HG03097 (cell line): Measurements from ENCODE around the gene HOXC9.

Experiments used
- ATAC-seq: cut with Tn5 transposase; IDR thresholded peaks from one replicate; pipeline ENCODE4 v1.9.1; 2021; ENCODE audit not compliant: unreplicated experiment, low FRiP score

The HOXC9 gene

DNA sequence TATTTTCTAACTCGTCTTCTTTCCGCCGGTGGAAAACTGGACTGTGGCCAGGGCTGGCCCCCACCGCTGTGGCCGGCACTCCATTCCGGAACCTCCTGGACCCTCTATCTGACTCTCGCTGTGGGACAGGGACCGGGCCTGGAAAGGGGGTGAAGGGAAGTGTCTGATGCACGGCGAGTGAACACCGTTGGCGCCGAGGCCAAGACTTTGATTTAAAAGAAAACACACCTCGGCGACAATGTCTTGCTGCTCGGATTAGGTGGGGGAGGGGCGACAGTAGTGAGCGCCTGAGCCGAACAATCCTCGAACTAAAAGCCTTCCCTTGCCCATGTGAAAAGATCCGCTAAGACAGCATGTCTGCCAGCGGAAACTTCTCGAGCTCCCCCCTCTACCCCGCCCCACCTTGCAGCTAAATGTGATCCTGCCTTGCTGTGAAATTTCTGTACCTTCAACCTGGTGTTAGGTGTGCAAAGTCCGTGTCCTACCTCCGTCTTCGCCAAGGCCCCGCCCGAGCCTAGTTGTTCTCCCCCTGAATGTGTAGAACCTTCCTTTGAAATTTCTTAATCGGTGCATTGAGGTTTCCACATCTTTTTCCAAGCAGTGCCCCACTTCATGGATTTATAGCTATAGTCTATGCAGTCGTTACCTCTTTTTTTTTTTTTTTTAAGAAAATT is 24.3 kb upstream of the HOXC9 start:
- no peak for ATAC-seq

DNA sequence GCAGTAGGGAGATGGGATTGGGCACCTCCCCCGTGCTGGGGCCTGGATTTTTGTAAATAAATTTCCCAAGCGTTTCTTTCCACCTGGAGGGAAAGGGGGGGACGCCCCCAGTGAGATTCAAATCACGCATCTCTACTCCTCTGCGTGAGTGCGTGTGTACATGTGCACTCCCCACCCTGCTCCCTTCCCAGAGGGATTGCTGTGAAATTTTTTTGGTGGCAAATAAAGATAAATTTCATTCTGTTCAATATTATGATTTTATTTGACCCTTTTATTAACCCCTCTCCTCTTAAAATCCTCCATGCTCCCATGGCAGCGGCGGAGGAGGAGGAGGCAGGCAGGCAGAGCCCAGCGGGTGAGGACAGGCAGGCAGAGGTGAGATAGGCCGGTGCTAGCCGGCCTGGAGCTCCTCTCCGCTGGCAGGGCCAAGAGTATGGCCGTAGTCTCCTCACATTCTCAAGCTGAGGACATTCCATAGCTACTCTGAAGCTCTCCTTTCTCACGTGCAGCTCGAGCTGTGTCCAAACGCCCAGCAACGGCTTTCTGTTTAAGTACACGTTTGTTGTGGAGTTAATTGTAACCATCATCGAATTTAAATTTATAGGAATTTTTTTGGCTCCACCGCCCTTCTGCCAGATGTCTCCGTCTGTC is 23.7 kb upstream of the HOXC9 start:
- no peak for ATAC-seq

DNA sequence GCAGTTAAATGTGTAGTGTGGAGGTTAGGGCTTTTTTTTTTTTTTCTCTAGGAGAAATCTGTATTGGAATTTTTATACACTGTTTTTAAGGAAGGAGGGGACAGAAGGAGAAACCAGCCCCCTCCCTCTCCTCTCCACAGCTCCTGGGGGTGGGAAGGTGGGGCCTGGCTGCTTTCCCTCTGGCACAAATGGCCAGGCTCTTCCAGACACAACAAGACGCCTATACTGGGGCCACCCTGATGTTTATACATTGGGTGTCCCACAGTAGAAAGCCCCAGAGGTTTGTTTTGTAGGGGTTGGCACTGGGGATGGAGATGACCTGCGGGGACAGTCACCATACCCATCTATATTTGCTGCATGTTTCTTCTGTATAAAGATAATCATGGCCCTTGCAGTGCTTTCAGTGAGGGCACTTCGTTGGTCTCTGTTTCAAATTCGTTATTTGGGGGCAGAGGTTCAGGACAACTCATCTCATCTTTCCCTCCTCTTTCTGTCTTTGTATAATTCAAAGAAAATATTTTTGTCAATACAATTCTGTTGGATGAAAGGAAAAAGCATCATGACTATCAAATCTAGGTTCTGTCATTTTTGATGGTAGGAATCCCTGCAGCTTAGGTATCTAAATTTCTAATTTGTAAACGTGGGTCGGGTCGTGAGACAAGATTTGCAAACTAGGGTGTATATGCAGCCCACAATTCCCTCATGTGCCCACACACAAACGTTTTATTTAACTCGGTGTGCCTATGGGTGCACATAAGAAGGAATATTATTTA is 23.0 kb upstream of the HOXC9 start:
- ATAC-seq, result no peak

DNA sequence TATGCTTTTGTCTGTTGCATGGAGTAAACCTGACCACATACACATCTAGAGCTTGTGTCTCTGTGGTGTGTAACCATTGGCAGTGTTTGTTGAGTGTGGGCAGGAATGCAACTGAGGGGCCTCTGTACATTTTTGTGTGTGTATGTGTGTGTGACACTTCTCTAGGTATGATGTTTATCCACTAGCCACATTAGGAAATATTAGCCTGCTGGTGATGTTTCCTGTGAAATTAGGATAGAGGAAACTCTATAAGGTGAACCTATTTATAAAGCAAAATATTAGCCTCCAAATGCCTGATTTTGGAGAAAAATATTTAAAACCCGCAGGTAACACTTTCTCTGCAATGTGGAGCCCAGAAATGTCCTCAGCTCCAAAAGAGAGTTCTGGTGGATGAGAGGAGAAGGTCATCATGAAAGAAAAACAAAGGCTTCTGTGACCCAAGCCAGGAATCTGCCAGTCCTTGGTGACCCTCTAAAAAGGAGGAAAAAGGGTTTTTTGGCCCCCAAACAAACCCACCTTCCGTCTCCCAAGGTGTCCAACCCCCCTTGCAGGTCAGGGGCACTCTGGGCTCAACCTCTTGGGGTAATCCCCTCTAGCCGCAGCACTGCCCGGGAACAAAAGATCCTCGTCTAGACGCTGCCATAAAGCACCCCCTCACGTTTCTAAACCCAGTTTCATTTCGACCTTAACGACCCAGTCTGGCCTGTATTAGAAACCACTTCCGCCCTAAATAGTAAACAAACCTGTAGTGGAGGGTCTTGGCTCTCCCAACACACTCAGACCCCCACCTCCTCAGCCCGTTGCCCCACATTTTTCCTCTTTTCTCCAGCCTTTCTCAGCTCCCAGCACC is 22.1 kb upstream of the HOXC9 start:
- no peak for ATAC-seq

GRCh38 chr12:53978477-53979356 is 21.2 kb upstream of the HOXC9 start:
- no peak for ATAC-seq

- ATAC-seq, result no peak
Measured at GRCh38 chr12:53980104-53980801, 19.7 kb upstream of the HOXC9 start.

DNA sequence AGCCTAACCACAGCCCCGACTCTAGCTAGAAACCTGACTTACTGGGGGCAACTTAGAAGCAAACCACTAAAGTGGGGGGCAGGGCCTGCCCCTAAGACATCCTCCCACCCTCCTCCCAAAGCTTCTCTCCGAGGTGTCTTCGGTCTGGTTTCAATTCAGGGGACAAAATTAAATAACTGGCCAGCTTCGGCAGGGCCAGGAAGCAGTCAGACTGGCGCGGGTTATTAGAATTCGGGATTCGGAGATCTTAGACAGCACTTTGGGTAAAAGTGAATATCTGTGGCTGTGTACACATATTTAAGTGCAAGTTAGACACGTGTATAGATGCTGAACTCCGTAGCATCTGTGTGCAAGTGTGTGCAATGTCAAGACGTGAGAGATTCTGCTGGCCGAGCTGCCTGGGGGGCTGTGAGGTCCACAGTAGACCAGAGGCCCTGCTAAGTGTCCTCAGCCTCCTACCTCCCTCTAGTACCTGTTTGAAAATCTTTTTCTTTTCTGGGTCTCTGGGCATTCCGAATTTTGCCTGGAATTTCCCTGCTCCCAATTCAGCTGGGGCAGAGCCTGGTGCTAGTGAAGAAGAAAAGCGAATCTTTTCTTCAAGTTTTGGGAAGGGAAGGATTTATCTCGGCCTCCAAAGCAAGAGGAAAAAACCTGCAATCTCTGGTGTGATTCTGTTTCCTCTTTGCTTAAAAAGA is 19.0 kb upstream of the HOXC9 start:
- no peak for ATAC-seq

DNA sequence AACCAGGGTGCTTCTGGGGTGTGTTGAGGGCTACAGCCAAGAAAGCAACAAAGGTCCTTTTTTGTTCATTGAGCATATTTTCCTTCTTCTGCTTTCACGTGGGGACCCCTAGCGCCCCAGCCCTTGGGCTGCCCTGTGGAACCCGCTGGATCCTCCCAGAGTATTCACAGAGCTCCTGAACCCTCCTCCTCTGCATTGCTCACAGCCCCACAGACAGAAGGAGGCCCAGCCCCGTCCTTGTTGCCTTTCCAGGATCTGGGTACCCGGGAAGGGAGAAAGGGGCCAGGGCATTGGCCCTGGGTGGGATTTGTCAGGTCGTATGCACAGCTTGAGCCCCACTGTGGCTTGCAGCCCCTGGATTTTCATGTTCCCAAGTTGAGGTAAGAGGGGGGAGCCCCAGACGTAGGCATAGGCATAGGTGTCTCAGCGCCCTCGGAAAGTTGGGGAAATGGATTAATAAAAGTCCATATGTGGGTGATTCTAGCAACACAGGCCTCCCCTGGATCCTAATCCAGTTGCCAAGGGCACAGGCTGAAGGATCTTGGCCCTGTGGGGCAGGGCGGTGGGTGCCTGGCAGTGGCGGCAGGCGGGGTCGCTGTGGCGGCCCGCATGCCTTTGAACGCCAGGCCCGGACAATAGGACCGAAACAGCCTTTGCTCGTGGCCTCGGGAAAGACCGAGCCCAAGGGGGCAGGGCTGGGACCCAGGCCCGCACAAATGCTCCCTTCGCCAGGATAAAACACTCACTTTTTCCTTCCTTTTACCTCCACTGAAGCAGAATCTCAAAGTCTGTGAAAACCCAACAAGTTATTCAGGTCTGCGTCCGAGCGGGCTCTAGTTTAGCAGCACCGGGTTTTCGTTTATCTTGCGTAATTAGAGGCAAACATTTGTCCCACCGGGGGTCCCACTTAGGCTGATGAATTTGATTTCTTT is 18.1 kb upstream of the HOXC9 start:
- ATAC-seq, result no peak

DNA sequence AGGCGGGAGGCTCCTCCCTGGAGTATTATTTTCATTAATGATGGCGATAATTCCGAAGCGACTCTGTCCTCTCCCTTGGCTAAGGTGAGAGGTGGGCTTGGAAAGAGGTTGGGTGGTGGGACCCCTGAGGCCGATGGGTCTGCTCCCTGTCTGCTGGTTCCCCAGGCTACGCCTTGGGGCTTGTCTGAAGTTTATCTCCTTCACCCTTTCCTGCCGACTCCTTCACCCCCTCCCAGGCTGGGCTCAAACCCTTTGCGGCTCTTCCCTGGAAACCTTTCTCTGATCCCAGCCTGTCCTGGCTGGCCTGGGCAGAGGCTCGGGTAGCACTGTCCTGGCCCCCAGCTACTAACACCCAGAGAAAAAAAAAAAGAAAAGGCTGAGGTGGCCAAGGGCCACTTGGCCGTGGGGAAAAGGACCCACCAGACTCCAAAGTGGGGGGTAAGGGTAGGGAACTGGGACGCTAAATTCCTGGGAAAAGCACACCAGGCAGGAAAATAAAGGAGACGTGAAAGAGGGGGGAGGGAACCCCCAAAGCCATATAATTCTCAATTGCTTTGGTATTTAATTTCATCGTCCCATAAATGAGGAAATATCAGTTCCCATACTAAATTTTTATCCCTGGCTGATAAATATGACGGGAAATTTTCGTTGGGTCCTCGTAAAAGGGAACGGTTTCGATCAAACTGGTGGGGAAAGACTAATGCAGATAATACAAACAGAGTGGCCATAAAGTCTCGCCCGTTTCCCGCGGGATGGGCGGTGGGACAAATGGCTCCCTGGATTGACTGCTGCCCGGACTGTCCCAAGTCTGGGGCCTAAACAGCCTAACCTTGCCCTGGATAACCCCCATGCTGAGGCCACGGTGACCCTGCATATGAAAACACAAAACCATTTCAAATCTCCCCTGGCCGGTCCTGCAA is 17.1 kb upstream of the HOXC9 start:
- ATAC-seq, result no peak

- ATAC-seq, result no peak
Measured at GRCh38 chr12:53983568-53983949, 16.4 kb upstream of the HOXC9 start.

GRCh38 chr12:53983950-53984572 is 15.9 kb upstream of the HOXC9 start:
- ATAC-seq, result no peak

DNA sequence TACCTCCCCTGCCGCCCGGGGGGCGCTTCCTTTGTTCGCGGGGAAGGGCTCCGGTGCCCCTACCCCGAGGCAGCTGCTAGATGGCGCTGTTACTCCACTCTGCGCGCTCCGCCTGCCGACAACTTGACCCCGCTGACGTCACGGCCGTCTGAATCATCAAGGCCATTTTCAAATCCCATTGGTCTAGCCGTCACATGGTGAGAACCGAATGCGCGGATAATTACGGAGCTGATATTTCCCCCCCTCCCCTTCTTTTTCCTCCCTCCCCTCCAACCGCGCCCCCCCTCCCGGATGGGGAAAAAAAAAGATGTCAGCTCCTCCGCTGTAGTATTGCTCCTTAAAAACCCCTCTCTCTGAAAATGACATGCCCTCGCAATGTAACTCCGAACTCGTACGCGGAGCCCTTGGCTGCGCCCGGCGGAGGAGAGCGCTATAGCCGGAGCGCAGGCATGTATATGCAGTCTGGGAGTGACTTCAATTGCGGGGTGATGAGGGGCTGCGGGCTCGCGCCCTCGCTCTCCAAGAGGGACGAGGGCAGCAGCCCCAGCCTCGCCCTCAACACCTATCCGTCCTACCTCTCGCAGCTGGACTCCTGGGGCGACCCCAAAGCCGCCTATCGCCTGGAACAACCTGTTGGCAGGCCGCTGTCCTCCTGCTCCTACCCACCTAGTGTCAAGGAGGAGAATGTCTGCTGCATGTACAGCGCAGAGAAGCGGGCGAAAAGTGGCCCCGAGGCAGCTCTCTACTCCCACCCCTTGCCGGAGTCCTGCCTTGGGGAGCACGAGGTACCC is 14.9 kb upstream of the HOXC9 start, which contains the start of gene HOXC10:
HOXC10 (plus strand) TSS at position 246 of the 791 bp plus-strand sequence; CDS start at position 360, 114 bp downstream.
- no peak for ATAC-seq

DNA sequence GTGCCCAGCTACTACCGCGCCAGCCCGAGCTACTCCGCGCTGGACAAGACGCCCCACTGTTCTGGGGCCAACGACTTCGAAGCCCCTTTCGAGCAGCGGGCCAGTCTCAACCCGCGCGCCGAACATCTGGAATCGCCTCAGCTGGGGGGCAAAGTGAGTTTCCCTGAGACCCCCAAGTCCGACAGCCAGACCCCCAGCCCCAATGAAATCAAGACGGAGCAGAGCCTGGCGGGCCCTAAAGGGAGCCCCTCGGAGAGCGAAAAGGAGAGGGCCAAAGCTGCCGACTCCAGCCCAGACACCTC is 14.3 kb upstream of the HOXC9 start:
- no peak for ATAC-seq

DNA sequence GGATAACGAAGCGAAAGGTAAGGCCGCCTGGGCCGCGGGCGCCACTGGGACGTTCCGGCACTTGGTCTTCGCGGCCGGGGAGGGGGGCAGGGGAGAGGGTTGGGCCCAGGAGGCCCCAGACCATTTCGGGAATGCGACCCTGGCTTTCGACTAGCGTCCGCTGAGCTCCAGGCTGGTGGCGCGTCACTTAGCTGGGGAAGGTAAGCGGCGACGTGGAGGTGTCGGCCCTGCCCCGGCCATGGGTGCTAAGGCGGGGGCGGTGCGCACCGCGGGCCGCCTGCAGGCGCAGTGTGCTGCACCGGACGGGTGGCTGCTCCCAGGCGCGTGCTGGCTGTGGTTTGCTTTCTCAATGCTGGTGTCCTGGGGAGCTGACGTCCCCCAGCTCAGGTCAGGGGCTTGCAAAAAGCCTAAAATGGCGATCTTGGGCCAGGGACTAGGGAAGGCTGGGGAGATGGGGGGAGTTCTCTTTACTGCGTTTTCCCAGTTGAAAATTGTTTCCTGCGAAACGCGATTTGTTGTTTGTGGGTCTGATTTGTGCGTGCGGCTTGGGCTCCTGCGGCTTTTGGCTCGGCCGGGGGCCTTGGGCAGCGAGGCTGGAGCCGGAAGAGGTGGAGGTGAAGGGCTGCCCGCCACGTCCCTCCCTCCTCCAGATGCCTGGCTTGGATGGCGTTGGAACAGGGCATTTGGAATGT is 13.8 kb upstream of the HOXC9 start:
- ATAC-seq, result no peak
